Panc1 (cell line): Measurements from ENCODE around the gene SHISA4. TPM values are rescaled to one million over a fixed set of nuclear protein-coding genes. Genes with fewer than 3 reads are reported as not detected.

Experiments
- ATAC-seq: fragments of 200-7000 bp; cut with Tn5 transposase; 2 replicates; pipeline ENCODE4 v1.9.1; 2020; ENCODE audit warnings: mild to moderate bottlenecking, moderate library complexity
- BruUV-seq: library from RNA; stranded (reverse); fragments of 400-500 nt; replicated peaks from 2 replicates; lab custom pipeline; 2021; lab: Mats Ljungman, UMichigan
- CTCF ChIA-PET: fragments of 300-600 bp; sonication (Branson Sonifier 250); formaldehyde crosslinking; loops from one replicate; lab custom pipeline; 2022; ENCODE audit warnings: antibody characterized with exemption; lab: Charles Lee
- POLR2A ChIA-PET: fragments of 300-600 bp; sonication (Branson Sonifier 250); formaldehyde crosslinking; loops from one replicate; lab custom pipeline; 2022; ENCODE audit warnings: antibody characterized with exemption; lab: Charles Lee
- DNase-seq: peaks from one replicate; pipeline ENCODE4 v3.0.0-alpha.2; 2010; ENCODE audit warnings: low read depth, low spot score
- H3K27ac ChIP-seq: 2 replicates; pipeline ENCODE4 v1.5.1; 2011; ENCODE audit warnings: mild to moderate bottlenecking, low read length, inconsistent platforms
- H3K27me3 ChIP-seq: fragments of 200-500 bp; sonication (Bioruptor generic); 2 replicates; pipeline ENCODE4 v1.6.0; 2014; ENCODE audit warnings: low read length, inconsistent platforms; ENCODE audit not compliant: control insufficient read depth, insufficient read depth
- H3K36me3 ChIP-seq: fragments of 200-500 bp; sonication (Bioruptor generic); 2 replicates; pipeline ENCODE4 v1.5.1; 2014; ENCODE audit warnings: inconsistent platforms, mild to moderate bottlenecking, low read length, moderate library complexity; ENCODE audit not compliant: control insufficient read depth, insufficient read depth
- H3K4me1 ChIP-seq: 2 replicates; pipeline ENCODE4 v1.5.1; 2011; ENCODE audit warnings: inconsistent platforms, mild to moderate bottlenecking, low read length, moderate library complexity; ENCODE audit not compliant: control insufficient read depth, insufficient read depth
- H3K4me3 ChIP-seq, 2 experiments: 2 replicates each; pipeline ENCODE4 v1.5.1; 2011 to 2012; ENCODE audit warnings: low read depth in 2 of 2, low read length in 2 of 2, mild to moderate bottlenecking in 2 of 2, inconsistent platforms in 1 of 2, moderate library complexity in 1 of 2
- H3K9me3 ChIP-seq: fragments of 200-500 bp; sonication (Bioruptor generic); 2 replicates; pipeline ENCODE4 v1.5.1; 2014; ENCODE audit warnings: low read depth, mild to moderate bottlenecking, inconsistent platforms, low read length, moderate library complexity; ENCODE audit not compliant: control insufficient read depth, insufficient read depth
- CTCF ChIP-seq: fragments of 450-650 bp; IDR thresholded peaks from 2 replicates; pipeline ENCODE4 v1.5.1; 2017; ENCODE audit warnings: mild to moderate bottlenecking
- POLR2AphosphoS5 ChIP-seq: IDR thresholded peaks from 2 replicates; pipeline ENCODE4 v1.6.1; 2012; ENCODE audit warnings: mild to moderate bottlenecking, low read depth, low read length, moderate library complexity
- REST ChIP-seq, 2 experiments: IDR thresholded peaks; 2 replicates each; pipeline ENCODE4 v1.6.1; 2011 to 2012; ENCODE audit warnings: low read depth in 2 of 2, control low read depth in 1 of 2, low read length in 1 of 2, mild to moderate bottlenecking in 1 of 2, moderate library complexity in 1 of 2; ENCODE audit not compliant: insufficient read depth in 1 of 2
- SIN3A ChIP-seq: IDR thresholded peaks from 2 replicates; pipeline ENCODE4 v1.6.1; 2012; ENCODE audit warnings: low read depth, mild to moderate bottlenecking, low read length, moderate library complexity, borderline replicate concordance; ENCODE audit not compliant: insufficient read depth
- TCF7L2 ChIP-seq: IDR thresholded peaks from 2 replicates; pipeline ENCODE4 v1.6.1; 2011; ENCODE audit warnings: mild to moderate bottlenecking, low read depth, low read length, inconsistent platforms
- in situ Hi-C: cut with HindIII; loops from 2 replicates; pipeline ENCODE4 v1.10.0; 2016; ENCODE audit warnings: low sequenced_read_pairs, low pct_unique_long_range_greater_than_20kb
- intact Hi-C: fragments of 100-400 bp; cut with micrococcal nuclease; formaldehyde crosslinking; loops from one replicate; pipeline ENCODE4 v1.10.0; 2022; ENCODE audit not compliant: unreplicated experiment
- total RNA-seq: library from RNA; stranded (reverse); gene quantifications from one replicate; pipeline ENCODE4 v1.2.1, GENCODE V29; 2021; ENCODE audit not compliant: unreplicated experiment

Gene SHISA4
- total RNA-seq, 1 experiment from 2014 or later: 38.2 TPM

- in situ Hi-C loops: no loop called here
- Histone ChIP-seq H3K4me1 (no peaks in the 10 kb centered on the region), H3K27ac (no peak overlapping the region), H3K27me3 (peaks cover 2% of the 10 kb centered on the region; the same call in 1 of the 2 replicates), H3K9me3 (no peaks in the 10 kb centered on the region), H3K4me3 (no peak overlapping the region), H3K36me3 (no peaks in the 10 kb centered on the region)
- TF ChIP-seq REST (IDR thresholded peaks at IDR 0.05; ENCODE audit: insufficient read depth in 1 of 2, low read depth in 2 of 2, low read length in 1 of 2) (no peak), POLR2AphosphoS5 (no peak), CTCF (no peak), TCF7L2 (no peak), SIN3A (no peak)
- POLR2A ChIA-PET: no interaction called here
- ATAC-seq (no peak), DNase-seq (no peak)
- intact Hi-C loops: no loop called here
- BruUV-seq: no TSS peak
- CTCF ChIA-PET: interaction anchor here (0.7 kb wide), 1 partner anchor 646 kb away, joined by 4 read pairs; no protein-coding TSS in a partner anchor
Measured at GRCh38 chr1:201925301-201925567, 36.5 kb downstream of the SHISA4 start.

GRCh38 chr1:201925981-201926645 is 37.4 kb downstream of the SHISA4 start:
- ChIA-PET POLR2A (interaction anchor here (0.6 kb wide), 1 partner anchor 14 kb away, joined by 6 read pairs; no protein-coding TSS in a partner anchor), CTCF (no interaction called here)
- Histone ChIP-seq H3K27ac (no peak overlapping the region), H3K27me3 (peaks cover 3% of the 10 kb centered on the region; the same call in 1 of the 2 replicates), H3K9me3 (no peaks in the 10 kb centered on the region), H3K4me3 (no peak overlapping the region), H3K36me3 (no peaks in the 10 kb centered on the region), H3K4me1 (no peaks in the 10 kb centered on the region)
- in situ Hi-C loops (no loop called here), intact Hi-C loops (no loop called here)
- ATAC-seq: no peak
- DNase-seq: no peak
- TF ChIP-seq SIN3A (no peak), CTCF (no peak), POLR2AphosphoS5 (no peak), REST (IDR thresholded peaks at IDR 0.05; ENCODE audit: insufficient read depth in 1 of 2, low read depth in 2 of 2, low read length in 1 of 2) (no peak), TCF7L2 (no peak)
- no TSS peak for BruUV-seq
